AG09309 (cell line): Measurements from ENCODE around the gene RTP1.
"Not testable (repeated sequence)": the region's sequence is repeated elsewhere in the genome, so short reads cannot be mapped to it uniquely, and the experiment has no call there.

Source experiments
- DNase-seq: peaks from one replicate; pipeline ENCODE4 v3.0.0-alpha.2; 2010; ENCODE audit warnings: low read depth
- H3K4me3 ChIP-seq: 2 replicates; pipeline ENCODE4 v1.5.1; 2011; ENCODE audit warnings: mild to moderate bottlenecking, low read depth, low read length, moderate library complexity; ENCODE audit not compliant: control insufficient read depth
- TF ChIP-seq, protein P1 (sequence below): IDR thresholded peaks from 2 replicates; pipeline ENCODE4 v1.5.1; 2011; ENCODE audit warnings: mild to moderate bottlenecking, low read depth, low read length, inconsistent platforms; ENCODE audit not compliant: insufficient read depth, control insufficient read depth; ENCODE audit errors: missing control alignments

RTP1 gene

DNA sequence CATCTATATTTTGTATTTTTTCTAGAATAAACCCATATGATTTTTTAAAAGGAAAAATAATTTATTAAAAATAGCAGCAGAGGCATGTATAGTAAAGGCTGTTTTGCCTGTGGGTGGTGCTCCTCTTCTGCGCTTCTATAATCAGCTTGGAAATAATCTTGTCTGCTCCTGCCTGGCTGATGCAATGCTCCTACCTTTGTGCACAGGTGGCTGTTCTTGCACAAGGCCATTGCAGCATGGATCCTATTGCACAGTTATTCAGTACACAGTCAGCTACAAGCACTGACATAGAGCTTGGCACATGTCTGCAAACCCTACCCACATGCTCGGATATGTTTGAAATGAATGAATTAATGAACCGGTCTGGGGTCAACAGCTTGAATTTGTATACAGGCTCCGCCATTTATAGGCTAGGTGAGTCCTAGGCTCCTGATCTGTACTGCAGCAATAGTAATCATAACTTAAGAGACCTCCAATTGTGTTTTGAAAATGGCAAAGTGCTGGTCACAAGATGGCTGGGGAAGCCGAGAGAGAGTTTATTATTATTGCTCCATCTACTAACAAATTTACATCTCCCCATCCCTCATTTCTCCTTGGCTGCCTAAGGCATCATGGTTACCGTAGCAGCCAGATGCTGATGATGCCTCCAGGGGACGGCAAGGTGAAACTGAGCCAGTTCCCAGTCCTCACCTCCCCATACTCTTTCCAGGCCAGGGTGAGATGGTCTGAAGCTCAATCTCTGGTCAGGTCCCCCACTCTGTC lies 532 bp upstream of the RTP1 start:
- no peak overlapping the region for H3K4me3 ChIP-seq
- TF ChIP-seq, protein P1, sequence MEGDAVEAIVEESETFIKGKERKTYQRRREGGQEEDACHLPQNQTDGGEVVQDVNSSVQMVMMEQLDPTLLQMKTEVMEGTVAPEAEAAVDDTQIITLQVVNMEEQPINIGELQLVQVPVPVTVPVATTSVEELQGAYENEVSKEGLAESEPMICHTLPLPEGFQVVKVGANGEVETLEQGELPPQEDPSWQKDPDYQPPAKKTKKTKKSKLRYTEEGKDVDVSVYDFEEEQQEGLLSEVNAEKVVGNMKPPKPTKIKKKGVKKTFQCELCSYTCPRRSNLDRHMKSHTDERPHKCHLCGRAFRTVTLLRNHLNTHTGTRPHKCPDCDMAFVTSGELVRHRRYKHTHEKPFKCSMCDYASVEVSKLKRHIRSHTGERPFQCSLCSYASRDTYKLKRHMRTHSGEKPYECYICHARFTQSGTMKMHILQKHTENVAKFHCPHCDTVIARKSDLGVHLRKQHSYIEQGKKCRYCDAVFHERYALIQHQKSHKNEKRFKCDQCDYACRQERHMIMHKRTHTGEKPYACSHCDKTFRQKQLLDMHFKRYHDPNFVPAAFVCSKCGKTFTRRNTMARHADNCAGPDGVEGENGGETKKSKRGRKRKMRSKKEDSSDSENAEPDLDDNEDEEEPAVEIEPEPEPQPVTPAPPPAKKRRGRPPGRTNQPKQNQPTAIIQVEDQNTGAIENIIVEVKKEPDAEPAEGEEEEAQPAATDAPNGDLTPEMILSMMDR, result no peak
- DNase-seq, result no peak

DNA sequence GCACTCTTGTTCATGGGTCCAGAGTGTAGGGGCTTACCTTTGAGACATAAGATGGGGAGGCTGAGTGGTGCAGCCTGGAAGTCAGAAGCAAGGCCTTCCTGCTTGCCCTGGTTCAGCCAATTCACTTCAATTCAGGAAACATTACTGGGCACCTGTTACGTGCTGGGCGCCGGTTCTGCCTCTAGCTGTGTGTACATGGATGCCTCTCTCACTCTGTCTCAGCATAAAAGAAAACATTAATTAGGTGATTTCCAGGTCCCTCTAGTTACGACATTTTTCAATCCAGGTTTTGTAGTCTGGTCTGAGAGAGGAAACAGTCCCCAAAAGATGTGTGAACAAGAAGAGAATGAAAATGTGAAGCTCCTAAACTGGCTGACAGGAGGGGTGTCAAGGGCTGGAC lies 1.2 kb downstream of the RTP1 start:
- TF ChIP-seq, protein P1, result no peak
- H3K4me3 ChIP-seq, result no peak overlapping the region
- DNase-seq, result no peak

DNA sequence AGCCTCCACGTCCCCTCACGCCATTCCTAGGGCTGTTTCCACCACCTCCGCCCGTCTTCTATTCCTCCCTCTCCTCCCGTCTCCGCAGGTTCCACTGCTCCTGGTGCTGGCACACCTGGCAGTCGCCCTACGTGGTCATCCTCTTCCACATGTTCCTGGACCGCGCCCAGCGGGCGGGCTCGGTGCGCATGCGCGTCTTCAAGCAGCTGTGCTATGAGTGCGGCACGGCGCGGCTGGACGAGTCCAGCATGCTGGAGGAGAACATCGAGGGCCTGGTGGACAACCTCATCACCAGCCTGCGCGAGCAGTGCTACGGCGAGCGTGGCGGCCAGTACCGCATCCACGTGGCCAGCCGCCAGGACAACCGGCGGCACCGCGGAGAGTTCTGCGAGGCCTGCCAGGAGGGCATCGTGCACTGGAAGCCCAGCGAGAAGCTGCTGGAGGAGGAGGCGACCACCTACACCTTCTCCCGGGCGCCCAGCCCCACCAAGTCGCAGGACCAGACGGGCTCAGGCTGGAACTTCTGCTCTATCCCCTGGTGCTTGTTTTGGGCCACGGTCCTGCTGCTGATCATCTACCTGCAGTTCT lies 2.3 kb downstream of the RTP1 start:
- not testable (repeated sequence) for DNase-seq, H3K4me3 ChIP-seq

DNA sequence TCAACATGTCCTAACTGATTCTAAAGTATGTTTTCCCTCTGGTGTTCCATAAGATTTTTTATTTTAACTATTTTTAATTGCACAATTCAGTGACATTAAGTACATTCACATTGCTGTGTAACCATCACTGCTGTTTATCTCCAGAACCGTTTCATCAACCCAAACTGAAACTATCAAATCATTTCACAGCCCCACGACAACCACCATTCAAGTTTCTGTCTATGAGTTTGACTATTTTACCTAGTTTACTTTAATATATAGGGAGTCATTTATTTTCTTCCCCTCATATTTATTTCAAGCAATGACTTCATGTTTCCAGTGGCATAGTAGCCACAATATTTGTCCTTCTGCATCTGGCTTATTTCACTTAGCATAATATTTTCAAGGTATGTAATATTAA lies 8.4 kb downstream of the RTP1 start:
- no peak for DNase-seq
- TF ChIP-seq, protein P1, result no peak
- no peak overlapping the region for H3K4me3 ChIP-seq

DNA sequence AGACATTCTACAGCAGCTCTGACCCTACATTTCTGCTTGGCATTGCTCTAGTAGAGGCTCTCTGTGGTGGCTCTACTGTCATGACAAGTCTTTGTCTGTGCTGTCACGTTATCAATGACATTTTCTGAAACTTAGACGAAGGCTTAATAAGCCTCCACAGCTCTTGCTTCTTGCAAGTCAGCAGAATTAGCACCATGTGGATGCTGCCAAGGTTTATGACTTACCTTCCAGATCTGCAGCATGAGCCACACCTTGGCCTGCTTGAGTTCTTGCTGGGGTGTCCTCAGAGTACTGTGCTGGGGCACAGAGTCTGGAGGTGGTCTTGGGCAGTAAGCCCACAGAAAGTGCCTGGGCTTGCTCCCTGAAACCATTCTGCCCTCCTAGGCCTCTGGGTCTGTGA lies 9.8 kb downstream of the RTP1 start:
- no peak for DNase-seq
- TF ChIP-seq, protein P1, result no peak

DNA sequence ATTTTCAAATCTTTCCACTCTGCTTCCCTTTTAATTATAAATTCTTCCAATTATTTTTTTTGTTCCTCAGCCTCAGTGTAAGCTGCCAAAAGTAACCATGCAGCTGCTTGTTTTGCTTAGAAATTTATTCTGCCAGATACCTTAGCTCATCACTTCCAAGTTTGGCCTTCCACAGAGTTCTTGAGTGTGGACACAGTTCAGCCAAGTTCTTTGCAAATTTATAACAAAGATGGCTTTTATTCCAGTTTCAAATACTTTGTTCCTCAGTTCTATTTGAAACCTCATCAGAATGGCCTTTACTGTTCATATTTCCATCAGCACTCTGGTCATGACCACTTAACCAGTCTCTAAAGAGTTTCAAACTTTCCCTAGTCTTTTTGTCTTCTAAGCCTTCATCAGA lies 10.3 kb downstream of the RTP1 start:
- TF ChIP-seq, protein P1, result no peak
- H3K4me3 ChIP-seq, result no peak overlapping the region

More for the DNA sequence above, 9.8 kb downstream of the RTP1 start:
- no peak overlapping the region for H3K4me3 ChIP-seq

DNA sequence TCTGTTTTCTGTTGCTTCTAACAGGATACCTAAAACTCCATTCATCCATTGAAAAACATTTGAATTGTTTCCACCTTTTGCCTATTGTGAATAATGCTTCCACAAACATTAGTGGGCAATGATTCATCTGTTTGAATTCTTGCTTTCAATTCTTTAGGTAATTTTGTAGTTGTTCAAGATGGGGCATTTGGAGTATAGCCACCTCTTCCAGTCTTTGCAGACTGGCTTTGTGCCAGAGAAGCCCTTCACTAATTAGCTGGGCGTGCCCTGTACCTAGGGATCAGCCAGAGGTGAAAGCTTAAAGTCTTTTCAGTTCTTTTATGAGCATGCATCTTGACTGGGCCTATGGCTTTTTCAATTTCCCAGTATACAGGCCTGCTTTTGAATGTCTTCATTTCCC lies 10.9 kb downstream of the RTP1 start:
- DNase-seq, result no peak
- TF ChIP-seq, protein P1, result no peak
- H3K4me3 ChIP-seq, result no peak overlapping the region

More for the DNA sequence above, 10.3 kb downstream of the RTP1 start:
- DNase-seq, result no peak
